ENCODE measurements around the gene PPP2R5E. TPM values are rescaled to one million over a fixed set of nuclear protein-coding genes. Genes with fewer than 3 reads are reported as not detected.
A peak's percentile ranks its signal among the peaks of the same experiment; 100 is the strongest.

The PPP2R5E gene
- total RNA-seq, 4 donors from 2014 or later, result 26.3 to 30.7 (median 30.2) TPM

GRCh38 chr14:63478010-63478409 is 65.2 kb downstream of the PPP2R5E start:
- Histone ChIP-seq H3K9me3 (no peaks in the 10 kb centered on the region), H3K4me1 (peaks cover 5 to 60% (median 43%) of the 10 kb centered on the region in 4 donors), H3K27ac (replicated peaks in 1 of 4) (no peak overlapping the region), H3K36me3 (no peaks in the 10 kb centered on the region), H3K27me3 (no peaks in the 10 kb centered on the region), H3K4me3 (peak overlapping the region in 2 of 4 donors; percentile 0 to 19)
- no peak for DNase-seq (ENCODE audit: extremely low spot score)
- intact Hi-C loops (cut with DNase I), result no loop called here
- WGBS, result 58% methylated on average over 2 of the region's 2 CpGs
- TF ChIP-seq POLR2A (IDR thresholded peaks at IDR 0.05; ENCODE audit: low read depth) (no peak), POLR2AphosphoS5 (IDR thresholded peaks at IDR 0.05) (no peak), CTCF (IDR thresholded peaks at IDR 0.05) (no peak), EP300 (IDR thresholded peaks at IDR 0.05) (no peak)

- Histone ChIP-seq H3K4me1 (peaks cover 7 to 60% (median 42%) of the 10 kb centered on the region in 4 donors), H3K9me3 (no peaks in the 10 kb centered on the region), H3K27ac (replicated peaks in 1 of 4) (no peak overlapping the region), H3K36me3 (no peaks in the 10 kb centered on the region), H3K27me3 (no peaks in the 10 kb centered on the region), H3K4me3 (peak overlapping the region in 1 of 4 donors; percentile 0)
- intact Hi-C loops (cut with DNase I), result no loop called here
- TF ChIP-seq CTCF (IDR thresholded peaks at IDR 0.05), result no peak
- no peak for TF ChIP-seq EP300 (IDR thresholded peaks at IDR 0.05)
- TF ChIP-seq POLR2A (IDR thresholded peaks at IDR 0.05; ENCODE audit: low read depth), result no peak
- no peak for TF ChIP-seq POLR2AphosphoS5 (IDR thresholded peaks at IDR 0.05)
- no peak for DNase-seq (ENCODE audit: extremely low spot score)
- 55% methylated on average over 1 of the region's 1 CpG for WGBS
Observed at GRCh38 chr14:63477556-63477955, 65.6 kb downstream of the PPP2R5E start.

- no peaks in the 10 kb centered on the region for H3K36me3 ChIP-seq
- no peaks in the 10 kb centered on the region for H3K27me3 ChIP-seq
- no peak overlapping the region for H3K4me3 ChIP-seq
- H3K4me1 ChIP-seq, result peaks cover 19 to 72% (median 57%) of the 10 kb centered on the region in 4 donors
- intact Hi-C loops (cut with DNase I), result no loop called here
- DNase-seq (ENCODE audit: extremely low spot score), result no peak
- no peak for TF ChIP-seq CTCF (IDR thresholded peaks at IDR 0.05)
- TF ChIP-seq POLR2A (IDR thresholded peaks at IDR 0.05; ENCODE audit: low read depth), result no peak
- TF ChIP-seq POLR2AphosphoS5 (IDR thresholded peaks at IDR 0.05), result no peak
- TF ChIP-seq EP300 (IDR thresholded peaks at IDR 0.05), result no peak
- no peaks in the 10 kb centered on the region for H3K9me3 ChIP-seq
- H3K27ac ChIP-seq (replicated peaks in 1 of 4), result no peak overlapping the region
Observed at GRCh38 chr14:63475761-63476160, 67.4 kb downstream of the PPP2R5E start.

GRCh38 chr14:63474844-63475243 is 68.3 kb downstream of the PPP2R5E start:
- TF ChIP-seq POLR2AphosphoS5 (IDR thresholded peaks at IDR 0.05), result no peak
- no peak for TF ChIP-seq EP300 (IDR thresholded peaks at IDR 0.05)
- intact Hi-C loops (cut with DNase I), result no loop called here

GRCh38 chr14:63474111-63474510 is 69.1 kb downstream of the PPP2R5E start:
- intact Hi-C loops (cut with DNase I), result no loop called here
- Histone ChIP-seq H3K27ac (replicated peaks in 1 of 4) (no peak overlapping the region), H3K4me3 (no peak overlapping the region), H3K9me3 (no peaks in the 10 kb centered on the region), H3K36me3 (no peaks in the 10 kb centered on the region), H3K4me1 (peaks cover 19 to 74% (median 57%) of the 10 kb centered on the region in 4 donors), H3K27me3 (no peaks in the 10 kb centered on the region)
- no peak for DNase-seq (ENCODE audit: extremely low spot score)
- 83% methylated on average over 3 of the region's 3 CpGs for WGBS
- TF ChIP-seq POLR2AphosphoS5 (IDR thresholded peaks at IDR 0.05) (no peak), CTCF (IDR thresholded peaks at IDR 0.05) (no peak), POLR2A (IDR thresholded peaks at IDR 0.05; ENCODE audit: low read depth) (no peak), EP300 (IDR thresholded peaks at IDR 0.05) (no peak)

More at GRCh38 chr14:63474844-63475243, 68.3 kb downstream of the PPP2R5E start:
- 89% methylated on average over 3 of the region's 3 CpGs for WGBS
- Histone ChIP-seq H3K36me3 (no peaks in the 10 kb centered on the region), H3K4me1 (peaks cover 19 to 75% (median 60%) of the 10 kb centered on the region in 4 donors), H3K9me3 (no peaks in the 10 kb centered on the region), H3K27ac (replicated peaks in 1 of 4) (no peak overlapping the region), H3K4me3 (no peak overlapping the region), H3K27me3 (no peaks in the 10 kb centered on the region)
- DNase-seq (ENCODE audit: extremely low spot score), result no peak
